ENCODE data around the gene CLIC5.

DNA sequence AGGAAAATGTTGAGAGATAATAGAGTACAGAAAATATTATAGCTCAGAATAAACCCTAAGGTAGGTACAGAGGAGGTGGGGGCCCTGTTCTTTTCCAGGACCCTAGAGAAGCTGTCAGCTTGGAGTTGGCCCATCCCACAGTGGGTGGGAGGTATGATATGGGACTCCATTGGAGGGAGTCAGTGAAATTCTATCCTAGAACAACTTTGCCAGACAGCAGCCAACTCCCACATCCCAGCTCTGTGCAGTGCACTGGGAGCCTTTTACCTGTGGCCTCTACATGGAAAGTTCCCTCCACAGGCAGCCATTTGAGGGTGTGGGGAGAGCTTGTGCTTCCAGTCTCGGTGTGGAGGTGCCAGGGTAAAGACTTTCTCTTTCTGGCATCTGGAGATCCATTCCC, 36.8 kb upstream of the CLIC5 start:
- TF ChIP-seq, protein P1, sequence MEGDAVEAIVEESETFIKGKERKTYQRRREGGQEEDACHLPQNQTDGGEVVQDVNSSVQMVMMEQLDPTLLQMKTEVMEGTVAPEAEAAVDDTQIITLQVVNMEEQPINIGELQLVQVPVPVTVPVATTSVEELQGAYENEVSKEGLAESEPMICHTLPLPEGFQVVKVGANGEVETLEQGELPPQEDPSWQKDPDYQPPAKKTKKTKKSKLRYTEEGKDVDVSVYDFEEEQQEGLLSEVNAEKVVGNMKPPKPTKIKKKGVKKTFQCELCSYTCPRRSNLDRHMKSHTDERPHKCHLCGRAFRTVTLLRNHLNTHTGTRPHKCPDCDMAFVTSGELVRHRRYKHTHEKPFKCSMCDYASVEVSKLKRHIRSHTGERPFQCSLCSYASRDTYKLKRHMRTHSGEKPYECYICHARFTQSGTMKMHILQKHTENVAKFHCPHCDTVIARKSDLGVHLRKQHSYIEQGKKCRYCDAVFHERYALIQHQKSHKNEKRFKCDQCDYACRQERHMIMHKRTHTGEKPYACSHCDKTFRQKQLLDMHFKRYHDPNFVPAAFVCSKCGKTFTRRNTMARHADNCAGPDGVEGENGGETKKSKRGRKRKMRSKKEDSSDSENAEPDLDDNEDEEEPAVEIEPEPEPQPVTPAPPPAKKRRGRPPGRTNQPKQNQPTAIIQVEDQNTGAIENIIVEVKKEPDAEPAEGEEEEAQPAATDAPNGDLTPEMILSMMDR (conservative IDR thresholded peaks at IDR 0.05; ENCODE audit: low read length) = no peak
- TF ChIP-seq EZH2phosphoT487 (IDR thresholded peaks at IDR 0.05; ENCODE audit: borderline replicate concordance) = no peak
